ENCODE measurements around the gene SPO11. TPM values are rescaled to one million over a fixed set of nuclear protein-coding genes. Genes with fewer than 3 reads are reported as not detected.

Gene SPO11
- total RNA-seq, 1 donor from 2014 or later, result not detected

- no peak for DNase-seq (ENCODE audit: low read depth, low spot score)
These were observed 61.2 kb downstream of the SPO11 start, which contains the start of gene RBM38 for GRCh38 chr20:57390604-57391438. RBM38 (plus strand) TSS chr20:57391396; CDS start chr20:57391582, 186 bp downstream.

GRCh38 chr20:57391439-57392301 is 62.1 kb downstream of the SPO11 start:
- no peak for DNase-seq (ENCODE audit: low read depth, low spot score)

- no peak for DNase-seq (ENCODE audit: low read depth, low spot score)
These were observed 63.1 kb downstream of the SPO11 start for GRCh38 chr20:57392512-57393271.

Other genes starting within 250 kb of the SPO11 start
- gene BMP7, start 63.2 kb upstream of the SPO11 start, total RNA-seq, result not detected in 2 replicates
- gene RAE1, start 21.5 kb downstream of the SPO11 start, total RNA-seq, result 28.9 and 42.8 TPM in 2 replicates
- 18.2 and 21.8 TPM in 2 replicates for gene RBM38, start 61.6 kb downstream of the SPO11 start, total RNA-seq
- not detected in 2 replicates for gene CTCFL, start 195.3 kb downstream of the SPO11 start, total RNA-seq
- not detected in 2 replicates for gene PCK1, start 231.3 kb downstream of the SPO11 start, total RNA-seq

All from pulmonary artery endothelial cell (primary cell).